Measurements from ENCODE around the gene PNPLA6. TPM values are rescaled to one million over a fixed set of nuclear protein-coding genes. Genes with fewer than 3 reads are reported as not detected.
A peak's percentile ranks its signal among the peaks of the same experiment; 100 is the strongest.

PNPLA6 gene
- 82.0 TPM for total RNA-seq (ENCODE audit: unreplicated experiment)
- long read RNA-seq, partial matches to known transcripts, result 2 of 2 reads
- long read RNA-seq, other reads (novel, unspliced or antisense), result 0 of 2 reads

DNA sequence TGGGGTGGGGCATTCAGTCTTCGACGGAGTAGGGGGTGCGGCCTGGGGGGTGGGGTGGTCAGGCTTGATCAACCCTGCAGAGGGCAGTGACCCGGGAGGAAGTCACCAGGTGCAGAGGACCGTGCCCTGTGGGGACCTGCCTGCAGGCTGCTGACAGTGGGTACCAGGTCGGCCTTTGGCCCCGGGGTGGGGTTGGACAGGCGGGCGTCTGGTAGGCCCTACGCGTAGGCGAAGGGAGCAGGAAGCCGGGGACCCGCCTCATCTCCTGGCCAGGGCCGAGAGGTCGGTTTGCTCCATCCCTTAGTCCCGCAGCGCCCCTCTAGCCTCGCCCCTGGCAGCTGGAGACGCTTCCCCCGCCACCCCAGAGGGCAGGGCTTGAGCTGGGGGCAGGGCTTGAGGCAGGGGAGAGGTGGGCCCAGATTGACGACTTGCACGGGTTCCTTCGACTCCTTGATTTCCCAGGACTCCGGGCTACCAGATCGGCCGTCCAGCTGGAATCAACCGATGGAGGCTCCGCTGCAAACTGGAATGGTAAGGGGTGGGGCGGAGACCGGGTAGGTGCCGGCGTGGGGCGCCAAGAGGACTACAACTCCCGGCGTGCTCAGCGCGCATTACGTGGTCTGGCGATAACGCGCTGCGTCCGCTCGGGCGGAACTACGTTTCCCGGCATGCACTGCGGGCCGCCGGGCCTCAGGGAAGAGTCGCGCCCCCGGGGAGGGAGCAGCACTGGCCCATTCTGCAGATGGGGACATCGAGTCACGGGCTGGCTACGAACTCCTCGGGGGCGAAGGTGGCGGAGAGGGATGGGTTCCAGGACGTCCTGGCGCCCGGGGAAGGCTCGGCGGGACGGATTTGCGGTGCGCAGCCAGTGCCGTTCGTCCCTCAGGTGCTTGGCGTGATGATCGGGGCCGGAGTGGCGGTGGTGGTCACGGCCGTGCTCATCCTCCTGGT, at the start of gene PNPLA6:
TSS of gene PNPLA6 (plus strand) at position 671 of the 951 bp plus-strand sequence. CDS start at position 743, 72 bp downstream.
- TF ChIP-seq, protein P1, sequence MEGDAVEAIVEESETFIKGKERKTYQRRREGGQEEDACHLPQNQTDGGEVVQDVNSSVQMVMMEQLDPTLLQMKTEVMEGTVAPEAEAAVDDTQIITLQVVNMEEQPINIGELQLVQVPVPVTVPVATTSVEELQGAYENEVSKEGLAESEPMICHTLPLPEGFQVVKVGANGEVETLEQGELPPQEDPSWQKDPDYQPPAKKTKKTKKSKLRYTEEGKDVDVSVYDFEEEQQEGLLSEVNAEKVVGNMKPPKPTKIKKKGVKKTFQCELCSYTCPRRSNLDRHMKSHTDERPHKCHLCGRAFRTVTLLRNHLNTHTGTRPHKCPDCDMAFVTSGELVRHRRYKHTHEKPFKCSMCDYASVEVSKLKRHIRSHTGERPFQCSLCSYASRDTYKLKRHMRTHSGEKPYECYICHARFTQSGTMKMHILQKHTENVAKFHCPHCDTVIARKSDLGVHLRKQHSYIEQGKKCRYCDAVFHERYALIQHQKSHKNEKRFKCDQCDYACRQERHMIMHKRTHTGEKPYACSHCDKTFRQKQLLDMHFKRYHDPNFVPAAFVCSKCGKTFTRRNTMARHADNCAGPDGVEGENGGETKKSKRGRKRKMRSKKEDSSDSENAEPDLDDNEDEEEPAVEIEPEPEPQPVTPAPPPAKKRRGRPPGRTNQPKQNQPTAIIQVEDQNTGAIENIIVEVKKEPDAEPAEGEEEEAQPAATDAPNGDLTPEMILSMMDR (IDR thresholded peaks at IDR 0.05; ENCODE audit: partially characterized antibody, unreplicated experiment), result no peak
- peak within 1 kb of the TSS; percentile 91 for H3K27ac Mint-ChIP-seq (ENCODE audit: unreplicated experiment)
- DNase-seq, result peak; percentile 97
- H3K9me3 Mint-ChIP-seq (ENCODE audit: unreplicated experiment), result peaks cover 8% of the 10 kb centered on the region
- peak within 1 kb of the TSS; percentile 98 for H3K4me3 Mint-ChIP-seq (ENCODE audit: unreplicated experiment)
- H3K4me1 Mint-ChIP-seq (ENCODE audit: low read depth, unreplicated experiment), result no peaks in the 10 kb centered on the region
- H3K27me3 Mint-ChIP-seq (ENCODE audit: unreplicated experiment), result peaks cover 7% of the 10 kb centered on the region
- no peaks in the 10 kb centered on the region for H3K36me3 Mint-ChIP-seq (ENCODE audit: unreplicated experiment)

DNA sequence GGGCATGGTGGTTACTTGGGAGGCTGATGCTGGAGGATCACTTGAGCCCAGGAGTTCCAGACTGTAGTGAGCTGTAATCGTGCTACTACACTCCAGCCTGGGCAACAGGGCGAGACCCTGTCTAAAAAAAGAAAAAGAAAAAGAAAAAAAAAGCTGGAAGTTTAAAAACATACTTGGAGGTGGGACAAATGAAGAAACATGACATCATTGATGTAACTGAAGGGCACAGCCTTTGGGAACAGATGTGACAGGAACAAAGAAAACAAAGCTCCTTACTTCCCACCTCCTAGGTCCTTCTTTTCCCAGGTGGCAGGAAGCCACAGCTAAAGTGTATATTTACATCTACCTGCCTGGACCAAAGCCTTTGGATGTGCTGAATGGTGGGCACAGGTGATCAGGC, 48.6 kb upstream of the PNPLA6 start:
- no peak overlapping the region for H3K4me3 Mint-ChIP-seq (ENCODE audit: unreplicated experiment)
- TF ChIP-seq, protein P1 (IDR thresholded peaks at IDR 0.05; ENCODE audit: partially characterized antibody, unreplicated experiment), result no peak
- H3K9me3 Mint-ChIP-seq (ENCODE audit: unreplicated experiment), result peaks cover 8% of the 10 kb centered on the region
- no peak for DNase-seq
- H3K27me3 Mint-ChIP-seq (ENCODE audit: unreplicated experiment), result peaks cover 8% of the 10 kb centered on the region
- H3K4me1 Mint-ChIP-seq (ENCODE audit: low read depth, unreplicated experiment), result peaks cover 6% of the 10 kb centered on the region
- peaks cover 4% of the 10 kb centered on the region for H3K36me3 Mint-ChIP-seq (ENCODE audit: unreplicated experiment)
- no peak overlapping the region for H3K27ac Mint-ChIP-seq (ENCODE audit: unreplicated experiment)

DNA sequence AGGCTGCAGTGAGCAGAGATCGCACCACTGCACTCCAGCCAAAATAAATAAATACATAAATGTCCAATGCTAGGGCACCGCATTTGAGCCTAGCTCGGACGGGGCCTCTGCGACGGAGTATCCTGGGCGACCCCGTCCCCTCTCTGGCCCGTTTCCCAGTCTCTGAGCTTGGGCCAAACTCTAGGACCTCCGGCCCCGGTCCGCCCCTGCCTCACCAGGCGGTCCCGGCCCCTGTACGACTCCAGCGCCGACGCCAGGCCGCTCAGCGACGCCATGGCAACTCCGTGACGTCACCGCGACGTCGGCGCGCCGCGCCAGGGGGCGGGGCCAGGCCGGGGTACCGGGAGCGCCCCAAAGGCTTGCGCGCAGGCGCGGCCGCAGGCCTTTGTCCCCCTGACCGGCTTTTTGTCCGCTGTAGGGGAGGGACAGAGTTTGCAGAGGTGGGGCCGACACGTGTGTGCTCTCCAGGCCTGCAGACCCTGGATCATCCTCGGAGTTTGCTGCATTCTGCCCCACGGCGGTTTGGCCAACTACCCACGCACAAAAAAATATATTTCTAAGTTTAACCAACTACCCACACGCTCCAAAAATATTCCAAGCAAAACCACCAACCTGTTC, 46.7 kb upstream of the PNPLA6 start, which contains the start of gene PEX11G:
TSS of gene PEX11G (minus strand) at position 300 of the 618 bp plus-strand sequence. CDS start at position 275, 25 bp downstream.
- Mint-ChIP-seq H3K4me1 (ENCODE audit: low read depth, unreplicated experiment) (peaks cover 6% of the 10 kb centered on the region), H3K27ac (ENCODE audit: unreplicated experiment) (peak within 1 kb of the TSS; percentile 97), H3K27me3 (ENCODE audit: unreplicated experiment) (peaks cover 10% of the 10 kb centered on the region), H3K9me3 (ENCODE audit: unreplicated experiment) (peaks cover 10% of the 10 kb centered on the region), H3K36me3 (ENCODE audit: unreplicated experiment) (peaks cover 4% of the 10 kb centered on the region), H3K4me3 (ENCODE audit: unreplicated experiment) (peak within 1 kb of the TSS; percentile 78)
- TF ChIP-seq, protein P1 (IDR thresholded peaks at IDR 0.05; ENCODE audit: partially characterized antibody, unreplicated experiment), result no peak
- DNase-seq, result peak; percentile 97

DNA sequence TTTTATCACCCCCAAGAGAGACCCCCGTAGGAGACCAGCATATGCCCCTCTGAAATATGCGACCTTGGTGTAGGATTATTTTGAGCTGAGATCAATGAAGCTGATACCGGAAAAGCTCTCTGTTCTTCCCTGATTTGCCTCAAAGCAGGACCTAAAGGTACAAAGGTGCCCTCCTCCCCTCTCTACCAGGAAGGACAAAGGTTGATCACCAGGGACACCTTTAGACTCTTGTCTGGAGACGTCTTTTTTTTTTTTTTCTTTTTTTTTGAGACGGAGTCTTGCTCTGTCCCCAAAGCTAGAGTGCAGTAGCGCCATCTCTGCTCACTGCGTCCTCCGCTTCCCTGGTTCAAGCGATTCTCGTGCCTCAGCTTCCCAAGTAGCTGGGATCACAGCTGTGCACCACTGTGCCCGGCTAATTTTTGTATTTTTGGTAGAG, 45.9 kb upstream of the PNPLA6 start:
- peak overlapping the region; percentile 97 for H3K27ac Mint-ChIP-seq (ENCODE audit: unreplicated experiment)
- H3K36me3 Mint-ChIP-seq (ENCODE audit: unreplicated experiment), result peaks cover 4% of the 10 kb centered on the region
- H3K27me3 Mint-ChIP-seq (ENCODE audit: unreplicated experiment), result peaks cover 10% of the 10 kb centered on the region
- H3K9me3 Mint-ChIP-seq (ENCODE audit: unreplicated experiment), result peaks cover 8% of the 10 kb centered on the region
- H3K4me1 Mint-ChIP-seq (ENCODE audit: low read depth, unreplicated experiment), result peaks cover 12% of the 10 kb centered on the region
- no peak for DNase-seq
- peak overlapping the region; percentile 78 for H3K4me3 Mint-ChIP-seq (ENCODE audit: unreplicated experiment)
- TF ChIP-seq, protein P1 (IDR thresholded peaks at IDR 0.05; ENCODE audit: partially characterized antibody, unreplicated experiment), result no peak
